Heart left ventricle (tissue), 16 donors: ENCODE results near the gene ITGB1BP1. TPM values are rescaled to one million over a fixed set of nuclear protein-coding genes. Genes with fewer than 3 reads are reported as not detected.

ENCODE experiments used
- ATAC-seq, 4 donors: fragments of 200-7000 bp; cut with Tn5 transposase; one replicate each; pipeline ENCODE4 v1.9.1; 2020 to 2022; ENCODE audit warnings: moderate library complexity in 4 of 4, mild to moderate bottlenecking in 3 of 4, moderate number of reproducible peaks in 1 of 4
- DNase-seq, 5 donors: peaks; one replicate each; pipeline ENCODE4 v3.0.0-alpha.2; 2020
- H3K27ac ChIP-seq, 12 donors: fragments of 200-600 bp; sonication (generic) in 4 of 12; one replicate each; pipeline versions ENCODE4 v1.5.0 to v1.8.0; 2016 to 2022; ENCODE audit warnings: mild to moderate bottlenecking in 2 of 12
- H3K27me3 ChIP-seq, 9 donors: fragments of 200-600 bp; sonication (generic) in 2 of 9; one replicate each; pipeline versions ENCODE4 v1.5.1 to v1.8.0; 2016 to 2022; ENCODE audit warnings: mild to moderate bottlenecking in 3 of 9
- H3K36me3 ChIP-seq, 9 donors: fragments of 200-600 bp; sonication (generic) in 2 of 9; one replicate each; pipeline versions ENCODE4 v1.5.0 to v1.8.0; 2018 to 2022; ENCODE audit warnings: mild to moderate bottlenecking in 2 of 9
- H3K4me1 ChIP-seq, 12 donors: fragments of 200-600 bp; sonication (generic) in 4 of 12; one replicate each; pipeline versions ENCODE4 v1.5.0 to v1.8.0; 2016 to 2022; ENCODE audit warnings: mild to moderate bottlenecking in 3 of 12
- H3K4me3 ChIP-seq, 12 donors: fragments of 200-600 bp; sonication (generic) in 4 of 12; one replicate each; pipeline versions ENCODE4 v1.5.0 to v1.8.0; 2017 to 2022; ENCODE audit warnings: mild to moderate bottlenecking in 9 of 12, moderate library complexity in 4 of 12
- H3K9me3 ChIP-seq, 12 donors: fragments of 200-600 bp; sonication (generic) in 4 of 12; one replicate each; pipeline versions ENCODE4 v1.5.0 to v1.8.0; 2016 to 2022; ENCODE audit warnings: mild to moderate bottlenecking in 1 of 12
- CTCF ChIP-seq, 12 donors: fragments of 200-600 bp; sonication (generic) in 4 of 12; IDR thresholded peaks; one replicate each; pipeline versions ENCODE4 v1.5.0 to v1.8.0; 2018 to 2022; ENCODE audit warnings: antibody characterized with exemption in 12 of 12, mild to moderate bottlenecking in 5 of 12
- POLR2A ChIP-seq, 2 donors: fragments of 450-650 bp; IDR thresholded peaks; one replicate each; pipeline ENCODE4 v1.6.1; 2017; ENCODE audit warnings: antibody characterized with exemption in 2 of 2, mild to moderate bottlenecking in 2 of 2, moderate library complexity in 2 of 2
- WGBS, 4 donors: extraction: QIAGEN DNeasy Blood & Tissue Kit in 2 of 4; methylation state at CpG; one replicate each; pipeline versions ENCODE4 v1.1.5 to v1.1.7; 2013 to 2018; 5-methylcytosine and 5-hydroxymethylcytosine counted together
- intact Hi-C, 10 donors: fragments of 100-400 bp; cut with DNase I; formaldehyde crosslinking; loops; one replicate each; pipeline versions ENCODE4 v1.11.1 to v1.14.2; 2022
- polyA plus RNA-seq, 2 donors: library from polyadenylated mRNA; stranded (reverse); fragments of 200-250 nt; gene quantifications; one replicate each; pipeline ENCODE4 v1.2.3, GENCODE V29; 2013
- total RNA-seq, 9 donors: library from RNA; depleted of rRNA in 2 of 9; stranded (reverse); fragments of >200 nt in 2 of 9; fragmentation: NEBNext Ultra II Directional in 3 of 9; extraction: Animal tissue kit (Norgen Biotek cat#: 25700) in 3 of 9; gene quantifications; one replicate each; pipeline versions ENCODE4 v1.1.0 to v1.2.4, GENCODE V29; 2016 to 2023
- donor health status: ischemic (EF 13 %, LVEDD 7.1; RV severe dilation, severe dysfunction).
- donor health status: healthy with polysubstance abuse.
- donor health status: DM: no; HTN: yes; CAD: no.
- donor health status: DM: no; HTN: no; CAD: no.
- donor health status: ischemic (EF 25% LVEDD 6.9; RV normal size, moderate dysfunction).
- donor health status: ischemic (EF 25% LVEDD 5.7; RV mildly dilated, moderate dysfunction).
- donor health status: healthy.
- donor health status: DM: yes; HTN: yes; CAD: no.
- donor health status: ischemic (EF 35%, LVEDD 5.7; RV mildly dilated, moderate dysfunction).
- donor health status: nonischemic (EF 11% LVEDD 7.7; RV severe dilation, severe dysfunction).
- donor health status: DM: yes; HTN: yes; CAD: no.
- donor health status: PGD.
- donor health status: ischemic (EF 29% LVEDD 5.4; RV normal size, mild dysfunction).
- donor health status: nonischemic (EF 23%, LVEDD 6.1; RV moderate dilation, normal function).

Gene ITGB1BP1
- total and polyA plus RNA-seq, 11 donors: 26.5 to 165 (median 104) TPM

GRCh38 chr2:9412781-9413180 lies 10.5 kb downstream of the ITGB1BP1 start:
- peaks cover 0 to 5% (median 0%) of the 10 kb centered on the region in 12 donors for H3K4me1 ChIP-seq
- TF ChIP-seq POLR2A (IDR thresholded peaks at IDR 0.05): no peak
- TF ChIP-seq CTCF (IDR thresholded peaks at IDR 0.05): no peak
- no peak for DNase-seq
- H3K27ac ChIP-seq: no peak overlapping the region
- H3K9me3 ChIP-seq: no peaks in the 10 kb centered on the region
- no peak overlapping the region for H3K4me3 ChIP-seq
- H3K36me3 ChIP-seq: peaks cover 0 to 91% (median 56%) of the 10 kb centered on the region in 9 donors
- intact Hi-C loops: no loop called here
- H3K27me3 ChIP-seq: no peaks in the 10 kb centered on the region
- ATAC-seq: no peak
- 76 to 91% (median 86%) methylated on average over 7 of the region's 7 CpGs for WGBS, 4 donors

- H3K27me3 ChIP-seq: no peaks in the 10 kb centered on the region
- H3K27ac ChIP-seq: no peak overlapping the region
- 98 to 100% (median 99%) methylated on average over 3 of the region's 3 CpGs for WGBS, 4 donors
- no peak overlapping the region for H3K4me3 ChIP-seq
- ATAC-seq (no peak), DNase-seq (no peak)
- peaks cover 0 to 91% (median 63%) of the 10 kb centered on the region in 9 donors for H3K36me3 ChIP-seq
- peaks cover 0 to 10% (median 0%) of the 10 kb centered on the region in 12 donors for H3K4me1 ChIP-seq
- intact Hi-C loops: no loop called here
- TF ChIP-seq CTCF (IDR thresholded peaks at IDR 0.05) (no peak), POLR2A (IDR thresholded peaks at IDR 0.05) (no peak)
- no peaks in the 10 kb centered on the region for H3K9me3 ChIP-seq
These were observed 13.2 kb downstream of the ITGB1BP1 start for GRCh38 chr2:9410108-9410507.

- Histone ChIP-seq H3K4me1 (peaks cover 0 to 10% (median 4%) of the 10 kb centered on the region in 12 donors), H3K4me3 (no peak overlapping the region), H3K27ac (no peak overlapping the region), H3K9me3 (no peaks in the 10 kb centered on the region), H3K36me3 (peaks cover 0 to 93% (median 77%) of the 10 kb centered on the region in 9 donors), H3K27me3 (no peaks in the 10 kb centered on the region)
- TF ChIP-seq POLR2A (IDR thresholded peaks at IDR 0.05) (no peak), CTCF (IDR thresholded peaks at IDR 0.05) (no peak)
- intact Hi-C loops: no loop called here
- no peak for ATAC-seq
- DNase-seq: no peak
- WGBS, 4 donors: 86 to 95% (median 92%) methylated on average over 9 of the region's 9 CpGs
These were observed 14.6 kb downstream of the ITGB1BP1 start for GRCh38 chr2:9408641-9409151.

GRCh38 chr2:9407363-9407811 lies 15.9 kb downstream of the ITGB1BP1 start:
- Histone ChIP-seq H3K36me3 (peaks cover 0 to 94% (median 75%) of the 10 kb centered on the region in 9 donors), H3K27ac (peak overlapping the region in 2 of 12 donors; percentile 3 to 60), H3K9me3 (no peaks in the 10 kb centered on the region), H3K4me3 (no peak overlapping the region), H3K27me3 (no peaks in the 10 kb centered on the region), H3K4me1 (peaks cover 0 to 20% (median 8%) of the 10 kb centered on the region in 12 donors)
- 81 to 87% (median 85%) methylated on average over 8 of the region's 8 CpGs for WGBS, 4 donors
- no peak for DNase-seq
- intact Hi-C loops: no loop called here
- TF ChIP-seq POLR2A (IDR thresholded peaks at IDR 0.05) (no peak), CTCF (IDR thresholded peaks at IDR 0.05) (no peak)
- no peak for ATAC-seq
